ENCODE data around the gene FNDC3B.

Gene FNDC3B

DNA sequence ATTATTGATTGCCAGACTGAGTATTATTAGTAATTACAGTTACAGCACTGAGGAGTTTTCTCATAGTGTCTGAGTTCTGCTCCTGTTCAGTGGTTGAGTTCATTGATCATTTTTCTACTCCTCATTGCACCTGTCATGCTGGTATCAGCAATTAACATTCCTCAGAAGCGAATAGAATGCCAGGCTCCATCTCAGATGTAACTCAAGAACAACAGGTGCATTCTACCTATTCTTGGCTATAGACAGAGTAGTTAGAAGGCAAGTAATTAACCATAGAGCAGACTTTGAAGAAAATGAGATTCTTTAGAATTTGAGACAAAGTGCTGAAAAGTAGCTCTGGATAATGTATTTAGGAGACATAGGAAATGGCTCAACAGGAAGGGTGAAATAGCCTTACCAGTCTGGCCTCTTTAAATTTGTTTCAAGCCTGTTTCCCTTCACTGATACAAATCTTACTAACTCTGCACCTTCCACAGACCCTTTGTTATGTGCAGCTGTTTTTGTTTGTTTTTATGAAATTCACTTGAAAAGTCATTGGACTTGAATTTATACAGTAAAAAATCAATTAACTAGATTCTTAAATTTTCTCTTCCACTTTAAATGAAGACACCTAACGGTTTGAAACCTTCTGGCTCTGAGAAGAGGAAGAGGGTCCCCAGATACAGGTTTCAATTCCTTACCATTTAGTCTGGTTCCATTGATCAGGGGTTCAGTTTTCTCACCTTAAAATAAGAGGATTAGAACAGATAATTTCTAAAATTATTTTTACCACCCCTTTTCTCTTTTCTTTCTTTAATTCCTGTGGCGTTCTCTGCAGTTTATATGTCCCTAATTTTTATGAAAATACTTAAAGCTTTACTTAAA lies 109.6 kb downstream of the FNDC3B start:
- H3K36me3 Mint-ChIP-seq (ENCODE audit: insufficient read depth) = peaks cover 6% of the 10 kb centered on the region
- H3K27ac Mint-ChIP-seq = no peak overlapping the region
- no peaks in the 10 kb centered on the region for H3K9me3 Mint-ChIP-seq
- no peak for ATAC-seq (replicated peaks)
- H3K4me3 Mint-ChIP-seq = no peak overlapping the region
- peaks cover 31 to 51% of the 10 kb centered on the region in 2 donors for H3K4me1 Mint-ChIP-seq (ENCODE audit: low read depth in 2 of 2)
- H3K27me3 Mint-ChIP-seq = no peaks in the 10 kb centered on the region
- DNase-seq = no peak

GRCh38 chr3:172150268-172150667 lies 110.9 kb downstream of the FNDC3B start:
- peaks cover 6% of the 10 kb centered on the region for H3K36me3 Mint-ChIP-seq (ENCODE audit: insufficient read depth)
- no peaks in the 10 kb centered on the region for H3K27me3 Mint-ChIP-seq
- H3K9me3 Mint-ChIP-seq = no peaks in the 10 kb centered on the region
- H3K4me1 Mint-ChIP-seq (ENCODE audit: low read depth in 2 of 2) = peaks cover 36 to 53% of the 10 kb centered on the region in 2 donors
- DNase-seq (no peak), ATAC-seq (replicated peaks) (no peak)
- no peak overlapping the region for H3K4me3 Mint-ChIP-seq
- no peak overlapping the region for H3K27ac Mint-ChIP-seq

GRCh38 chr3:172150913-172151650 lies 111.7 kb downstream of the FNDC3B start:
- Mint-ChIP-seq H3K27ac (no peak overlapping the region), H3K4me1 (ENCODE audit: low read depth in 2 of 2) (peaks cover 36 to 51% of the 10 kb centered on the region in 2 donors)

DNA sequence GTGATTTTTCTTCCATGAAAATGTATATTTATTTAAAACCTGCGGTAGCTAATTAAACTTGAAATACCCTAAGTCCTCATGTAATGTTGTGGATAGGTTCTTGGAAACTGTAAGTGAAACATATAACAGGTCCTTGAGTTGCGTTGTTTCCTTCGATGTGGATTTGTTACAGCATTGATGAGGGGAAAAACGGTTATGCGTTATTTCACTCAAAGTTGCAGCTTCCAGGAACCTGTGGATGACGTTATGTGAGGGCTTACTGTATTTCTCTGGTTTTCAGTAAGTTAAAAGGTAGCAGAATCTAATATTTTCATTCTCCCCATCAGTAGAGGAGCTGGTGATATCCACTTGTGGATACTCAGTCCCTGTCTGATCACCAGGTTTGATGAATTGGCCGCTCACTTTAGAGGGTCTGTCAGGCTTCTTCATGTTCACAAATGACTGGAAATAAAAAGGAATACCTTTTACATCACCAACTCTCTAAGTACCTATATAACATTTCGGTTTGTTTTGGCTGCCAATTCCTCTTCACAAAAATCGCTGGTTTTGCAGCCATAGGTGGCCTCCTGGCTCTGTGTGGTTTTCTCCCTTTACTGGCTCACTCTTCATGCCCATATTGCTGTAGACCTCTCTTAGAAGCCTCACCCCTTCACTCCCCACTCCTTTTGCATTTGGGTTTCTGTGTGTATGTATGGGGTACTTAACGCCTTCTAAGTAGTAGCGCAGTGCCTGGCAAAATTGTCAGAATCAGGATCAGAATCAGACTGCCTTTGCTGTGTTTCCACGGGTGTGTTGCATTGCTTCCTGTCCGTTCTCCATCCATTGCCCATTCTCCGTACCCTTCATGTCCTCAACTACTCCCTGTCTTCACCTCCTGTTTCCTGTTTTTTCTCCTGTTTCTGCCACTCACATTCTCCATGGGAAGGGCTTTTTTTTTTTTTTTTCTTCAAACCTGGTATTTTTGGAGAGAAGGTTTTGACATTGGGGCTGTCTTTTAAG lies 112.6 kb downstream of the FNDC3B start:
- DNase-seq (no peak), ATAC-seq (replicated peaks) (no peak)
- H3K27ac Mint-ChIP-seq = peak overlapping the region in 1 of 2 donors; percentile 35
- no peaks in the 10 kb centered on the region for H3K27me3 Mint-ChIP-seq
- no peaks in the 10 kb centered on the region for H3K9me3 Mint-ChIP-seq
- peaks cover 31 to 44% of the 10 kb centered on the region in 2 donors for H3K4me1 Mint-ChIP-seq (ENCODE audit: low read depth in 2 of 2)
- H3K36me3 Mint-ChIP-seq (ENCODE audit: insufficient read depth) = peaks cover 3% of the 10 kb centered on the region
- no peak overlapping the region for H3K4me3 Mint-ChIP-seq

More at GRCh38 chr3:172150913-172151650, 111.7 kb downstream of the FNDC3B start:
- DNase-seq (no peak), ATAC-seq (replicated peaks) (no peak)
- Mint-ChIP-seq H3K36me3 (ENCODE audit: insufficient read depth) (peaks cover 3% of the 10 kb centered on the region), H3K27me3 (no peaks in the 10 kb centered on the region), H3K9me3 (no peaks in the 10 kb centered on the region), H3K4me3 (no peak overlapping the region)

DNA sequence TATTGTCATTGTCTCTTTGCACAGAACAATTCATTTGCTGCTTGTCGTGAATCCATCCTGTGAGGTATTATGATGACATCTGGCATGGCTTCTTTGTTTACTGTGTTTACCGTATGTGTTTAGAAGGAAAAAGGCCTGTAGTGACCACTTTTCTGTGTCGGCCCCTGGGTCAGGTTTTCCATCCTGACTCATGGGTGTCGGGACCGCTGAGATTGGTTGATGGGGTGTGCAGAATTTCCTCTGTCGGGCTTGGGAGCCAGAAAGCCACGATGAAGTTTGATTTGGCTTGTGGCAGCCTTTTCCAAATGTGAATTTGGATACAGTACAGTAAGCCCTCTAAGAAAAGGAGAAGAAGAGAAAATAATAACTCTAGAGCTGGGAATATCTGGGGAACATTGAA lies 113.5 kb downstream of the FNDC3B start:
- H3K4me3 Mint-ChIP-seq = peak overlapping the region; percentile 44 to 75
- no peak for DNase-seq
- peaks cover 2% of the 10 kb centered on the region for H3K36me3 Mint-ChIP-seq (ENCODE audit: insufficient read depth)
- H3K27me3 Mint-ChIP-seq = no peaks in the 10 kb centered on the region
- H3K27ac Mint-ChIP-seq = peak overlapping the region; percentile 64 to 79
- peaks cover 27 to 44% of the 10 kb centered on the region in 2 donors for H3K4me1 Mint-ChIP-seq (ENCODE audit: low read depth in 2 of 2)
- ATAC-seq (replicated peaks) = no peak
- no peaks in the 10 kb centered on the region for H3K9me3 Mint-ChIP-seq

GRCh38 chr3:172153335-172153861 lies 114.0 kb downstream of the FNDC3B start:
- H3K36me3 Mint-ChIP-seq (ENCODE audit: insufficient read depth) = peaks cover 2% of the 10 kb centered on the region
- no peaks in the 10 kb centered on the region for H3K27me3 Mint-ChIP-seq
- H3K4me1 Mint-ChIP-seq (ENCODE audit: low read depth in 2 of 2) = peaks cover 28 to 47% of the 10 kb centered on the region in 2 donors
- H3K4me3 Mint-ChIP-seq = peak overlapping the region; percentile 44 to 75
- peak; percentile 88 for ATAC-seq (replicated peaks)
- DNase-seq = peak in 1 of 3 experiments; percentile 26
- peak overlapping the region; percentile 64 to 79 for H3K27ac Mint-ChIP-seq
- H3K9me3 Mint-ChIP-seq = no peaks in the 10 kb centered on the region

GRCh38 chr3:172154768-172155664 lies 115.6 kb downstream of the FNDC3B start:
- Mint-ChIP-seq H3K27ac (peak overlapping the region; percentile 54 to 67), H3K4me1 (ENCODE audit: low read depth in 2 of 2) (peaks cover 34 to 50% of the 10 kb centered on the region in 2 donors), H3K36me3 (ENCODE audit: insufficient read depth) (peaks cover 2% of the 10 kb centered on the region), H3K9me3 (no peaks in the 10 kb centered on the region), H3K4me3 (peak overlapping the region in 1 of 2 donors; percentile 22), H3K27me3 (no peaks in the 10 kb centered on the region)
- peak; percentile 62 for ATAC-seq (replicated peaks)
- DNase-seq = no peak

GRCh38 chr3:172155897-172156585 lies 116.7 kb downstream of the FNDC3B start:
- ATAC-seq (replicated peaks) (no peak), DNase-seq (no peak)
- Mint-ChIP-seq H3K4me1 (ENCODE audit: low read depth in 2 of 2) (peaks cover 36 to 52% of the 10 kb centered on the region in 2 donors), H3K36me3 (ENCODE audit: insufficient read depth) (peaks cover 2% of the 10 kb centered on the region), H3K4me3 (no peak overlapping the region), H3K27ac (peak overlapping the region in 1 of 2 donors; percentile 53), H3K9me3 (no peaks in the 10 kb centered on the region), H3K27me3 (no peaks in the 10 kb centered on the region)

DNA sequence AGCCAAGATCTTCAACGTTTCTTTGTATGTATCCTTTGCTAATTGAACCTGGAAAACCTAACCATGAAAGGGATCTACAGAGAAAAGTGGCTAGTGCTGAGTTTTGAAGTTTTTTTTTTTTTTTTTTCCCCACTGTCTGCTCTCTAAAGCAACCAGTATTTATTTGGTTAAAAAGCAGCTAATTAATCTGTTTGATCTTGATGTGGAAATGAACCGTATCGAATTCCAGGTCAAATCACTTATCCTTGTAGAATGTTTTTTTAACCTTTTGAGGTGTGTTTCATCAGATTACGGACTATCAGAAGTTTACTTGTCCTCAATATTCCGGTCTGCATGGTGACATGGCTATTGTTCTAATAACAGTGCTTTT lies 117.2 kb downstream of the FNDC3B start:
- H3K36me3 Mint-ChIP-seq (ENCODE audit: insufficient read depth) = peaks cover 2% of the 10 kb centered on the region
- DNase-seq (no peak), ATAC-seq (replicated peaks) (no peak)
- peaks cover 36 to 52% of the 10 kb centered on the region in 2 donors for H3K4me1 Mint-ChIP-seq (ENCODE audit: low read depth in 2 of 2)
- peak overlapping the region in 1 of 2 donors; percentile 53 for H3K27ac Mint-ChIP-seq
- H3K4me3 Mint-ChIP-seq = no peak overlapping the region
- H3K9me3 Mint-ChIP-seq = no peaks in the 10 kb centered on the region
- H3K27me3 Mint-ChIP-seq = no peaks in the 10 kb centered on the region

- H3K9me3 Mint-ChIP-seq = no peaks in the 10 kb centered on the region
- H3K4me1 Mint-ChIP-seq (ENCODE audit: low read depth in 2 of 2) = peaks cover 38 to 50% of the 10 kb centered on the region in 2 donors
- DNase-seq = no peak
- H3K4me3 Mint-ChIP-seq = no peak overlapping the region
- H3K27ac Mint-ChIP-seq = no peak overlapping the region
- no peaks in the 10 kb centered on the region for H3K27me3 Mint-ChIP-seq
- H3K36me3 Mint-ChIP-seq (ENCODE audit: insufficient read depth) = peaks cover 2% of the 10 kb centered on the region
- no peak for ATAC-seq (replicated peaks)
These were observed 118.3 kb downstream of the FNDC3B start for GRCh38 chr3:172157564-172158258.

GRCh38 chr3:172158741-172159140 lies 119.4 kb downstream of the FNDC3B start:
- H3K27me3 Mint-ChIP-seq = no peaks in the 10 kb centered on the region
- peaks cover 28 to 41% of the 10 kb centered on the region in 2 donors for H3K4me1 Mint-ChIP-seq (ENCODE audit: low read depth in 2 of 2)
- no peaks in the 10 kb centered on the region for H3K9me3 Mint-ChIP-seq
- peaks cover 2% of the 10 kb centered on the region for H3K36me3 Mint-ChIP-seq (ENCODE audit: insufficient read depth)
- H3K4me3 Mint-ChIP-seq = no peak overlapping the region
- ATAC-seq (replicated peaks) (no peak), DNase-seq (no peak)
- H3K27ac Mint-ChIP-seq = no peak overlapping the region
